SK-N-SH (cell line): ENCODE data around the gene SERPINA7. TPM values are rescaled to one million over a fixed set of nuclear protein-coding genes. Genes with fewer than 3 reads are reported as not detected.

ENCODE experiments used
- CTCF ChIA-PET: fragments of 300-600, 350-600 bp; formaldehyde crosslinking; extraction: SDS; loops from one replicate; lab custom pipeline; 2021; lab: Yijun Ruan, JAX
- POLR2A ChIA-PET: fragments of 350-600 bp; sonication (Branson Sonifier 250); formaldehyde crosslinking; extraction: SDS; loops from one replicate; lab custom pipeline; 2020; ENCODE audit warnings: antibody characterized with exemption, inconsistent platforms; lab: Yijun Ruan, JAX
- DNase-seq: peaks from one replicate; pipeline ENCODE4 v3.0.0; 2012
- H2AFZ ChIP-seq: fragments of 200-600 bp; sonication (generic); 2 replicates; pipeline ENCODE4 v1.8.1; 2016; ENCODE audit warnings: antibody characterized with exemption, mild to moderate bottlenecking, low read depth
- H3F3A ChIP-seq: fragments of 200-600 bp; sonication (generic); replicated peaks from 2 replicates; pipeline ENCODE3; 2016; ENCODE audit warnings: antibody characterized with exemption, mild to moderate bottlenecking; ENCODE audit not compliant: insufficient read depth
- H3K27ac ChIP-seq, 2 experiments: fragments of 200-500 bp in 1 of 2; fragments of 200-600 bp in 1 of 2; sonication (Bioruptor generic) in 1 of 2; sonication (generic), shearing (Covaris generic) in 1 of 2; 2 replicates each; pipeline versions ENCODE4 v1.5.1 to v1.6.1; 2014 to 2016; ENCODE audit warnings: low read depth in 2 of 2, inconsistent platforms in 1 of 2, low read length in 1 of 2, mild to moderate bottlenecking in 1 of 2, mixed read lengths in 1 of 2
- H3K27me3 ChIP-seq: fragments of 200-600 bp; sonication (generic), shearing (Covaris generic); 2 replicates; pipeline ENCODE4 v1.6.1; 2016; ENCODE audit warnings: mixed run types; ENCODE audit not compliant: insufficient read depth
- H3K36me3 ChIP-seq, 2 experiments: fragments of 200-500 bp in 1 of 2; fragments of 200-600 bp in 1 of 2; sonication (Bioruptor generic) in 1 of 2; sonication (generic) in 1 of 2; replicated peaks in 1 of 2; 2 replicates each; pipeline versions ENCODE3 to v1.5.1; 2014 to 2016; ENCODE audit warnings: low read length in 1 of 2, mild to moderate bottlenecking in 1 of 2; ENCODE audit not compliant: insufficient read depth in 2 of 2, control insufficient read depth in 1 of 2
- H3K4me1 ChIP-seq, 2 experiments: fragments of 200-500 bp in 1 of 2; fragments of 200-600 bp in 1 of 2; sonication (Bioruptor generic) in 1 of 2; sonication (generic), shearing (Covaris generic) in 1 of 2; 2 replicates each; pipeline versions ENCODE4 v1.5.1 to v1.6.1; 2014 to 2016; ENCODE audit warnings: low read depth in 1 of 2, low read length in 1 of 2, mixed run types in 1 of 2; ENCODE audit not compliant: insufficient read depth in 2 of 2, control insufficient read depth in 1 of 2
- H3K4me2 ChIP-seq: fragments of 200-600 bp; sonication (generic), shearing (Covaris generic); 2 replicates; pipeline ENCODE4 v1.6.1; 2017; ENCODE audit warnings: mixed run types
- H3K4me3 ChIP-seq, 2 experiments: fragments of 200-500 bp in 1 of 2; fragments of 200-600 bp in 1 of 2; sonication (Bioruptor generic) in 1 of 2; sonication (generic), shearing (Covaris generic) in 1 of 2; 2 replicates each; pipeline versions ENCODE4 v1.5.1 to v1.8.1; 2014 to 2016; ENCODE audit warnings: low read depth in 2 of 2, inconsistent platforms in 1 of 2, low read length in 1 of 2, mild to moderate bottlenecking in 1 of 2, mixed read lengths in 1 of 2, moderate library complexity in 1 of 2
- H3K79me2 ChIP-seq: fragments of 200-600 bp; sonication (generic); 2 replicates; pipeline ENCODE4 v1.8.1; 2017; ENCODE audit warnings: mild to moderate bottlenecking; ENCODE audit not compliant: insufficient read depth
- H3K9ac ChIP-seq: fragments of 200-600 bp; sonication (generic); 2 replicates; pipeline ENCODE4 v1.6.1; 2017; ENCODE audit warnings: mixed run types
- H3K9me2 ChIP-seq: fragments of 200-600 bp; sonication (generic); 2 replicates; pipeline ENCODE4 v1.6.1; 2017; ENCODE audit warnings: mixed run types
- H3K9me3 ChIP-seq: fragments of 200-600 bp; sonication (generic); 2 replicates; pipeline ENCODE4 v1.6.1; 2017; ENCODE audit warnings: mixed run types, mild to moderate bottlenecking, moderate library complexity
- H4K20me1 ChIP-seq: fragments of 200-600 bp; sonication (generic); 2 replicates; pipeline ENCODE4 v1.6.1; 2017; ENCODE audit warnings: mild to moderate bottlenecking, mixed run types; ENCODE audit not compliant: insufficient read depth
- CTCF ChIP-seq: fragments of 200-600 bp; sonication (generic); IDR thresholded peaks from 2 replicates; pipeline ENCODE4 v1.6.1; 2017; ENCODE audit warnings: antibody characterized with exemption, mild to moderate bottlenecking, moderate library complexity
- ELF1 ChIP-seq: IDR thresholded peaks from 2 replicates; pipeline ENCODE4 v1.4.0; 2012
- EP300 ChIP-seq, 2 experiments: IDR thresholded peaks; 2 replicates each; pipeline versions ENCODE4 v1.4.0 to v1.6.1; 2012; ENCODE audit warnings: borderline replicate concordance in 1 of 2, low read depth in 1 of 2, low read length in 1 of 2
- EZH2phosphoT487 ChIP-seq: fragments of 200-600 bp; sonication (generic); IDR thresholded peaks from 2 replicates; pipeline ENCODE4 v1.6.1; 2017; ENCODE audit warnings: low read depth, mixed run types, mild to moderate bottlenecking, antibody characterized with exemption, moderate library complexity, borderline replicate concordance
- GATA2 ChIP-seq: sonication (generic); formaldehyde crosslinking; IDR thresholded peaks from 2 replicates; pipeline ENCODE4 v1.5.0; 2020; ENCODE audit warnings: mild to moderate bottlenecking, missing genetic modification reagents
- IRF3 ChIP-seq: fragments of 150-350 bp; IDR thresholded peaks from 2 replicates; pipeline ENCODE4 v1.6.1; 2016; ENCODE audit warnings: mild to moderate bottlenecking, low read depth, low read length
- JUND ChIP-seq: IDR thresholded peaks from 2 replicates; pipeline ENCODE4 v1.4.0; 2012
- MEF2A ChIP-seq: IDR thresholded peaks from 2 replicates; pipeline ENCODE4 v1.4.0; 2012; ENCODE audit warnings: low read depth, borderline replicate concordance
- NRF1 ChIP-seq: IDR thresholded peaks from 2 replicates; pipeline ENCODE4 v1.6.1; 2012; ENCODE audit warnings: low read depth, mild to moderate bottlenecking, low read length
- RFX5 ChIP-seq: IDR thresholded peaks from 2 replicates; pipeline ENCODE4 v1.6.1; 2012; ENCODE audit warnings: mild to moderate bottlenecking, improper control_type of control experiment, low read length
- SIN3A ChIP-seq: IDR thresholded peaks from 2 replicates; pipeline ENCODE4 v1.6.1; 2012; ENCODE audit warnings: low read depth, mild to moderate bottlenecking, low read length, moderate library complexity, borderline replicate concordance
- TCF12 ChIP-seq: IDR thresholded peaks from 2 replicates; pipeline ENCODE4 v1.4.0; 2012
- TEAD4 ChIP-seq: IDR thresholded peaks from 2 replicates; pipeline ENCODE4 v1.4.0; 2012; ENCODE audit warnings: mild to moderate bottlenecking, borderline replicate concordance; ENCODE audit not compliant: insufficient read depth
- WGBS: methylation state at CpG from one replicate; pipeline ENCODE4 v1.1.6; 2017; ENCODE audit warnings: low lambda C conversion rate; 5-methylcytosine and 5-hydroxymethylcytosine counted together
- polyA plus RNA-seq, 3 experiments: library from polyadenylated mRNA; depleted of rRNA; stranded (reverse); fragments of >200 nt; gene quantifications; 2 replicates each; pipeline ENCODE4 v1.2.3, GENCODE V29; 2012
- TF ChIP-seq, protein P1 (sequence below): IDR thresholded peaks from 2 replicates; pipeline ENCODE4; 2012
- TF ChIP-seq, protein P2 (sequence below): IDR thresholded peaks from 2 replicates; pipeline ENCODE4 v1.4.0; 2012; ENCODE audit warnings: low read depth, borderline replicate concordance
- TF ChIP-seq, protein P3 (sequence below): fragments of 150-350 bp; IDR thresholded peaks from 2 replicates; pipeline ENCODE4 v1.6.1; 2017; ENCODE audit warnings: antibody characterized with exemption, low read length, low read depth, borderline replicate concordance
- TF ChIP-seq, protein P4 (sequence below): IDR thresholded peaks from 2 replicates; pipeline ENCODE4 v1.6.1; 2012; ENCODE audit warnings: mild to moderate bottlenecking, low read depth, low read length, moderate library complexity
- TF ChIP-seq, protein P5 (sequence below): IDR thresholded peaks from 2 replicates; pipeline ENCODE4 v1.4.0; 2012; ENCODE audit warnings: low read depth, borderline replicate concordance

Gene SERPINA7
- polyA plus RNA-seq, 1 of the 3 experiments (the other 2 are of a cell fraction) = not detected

DNA sequence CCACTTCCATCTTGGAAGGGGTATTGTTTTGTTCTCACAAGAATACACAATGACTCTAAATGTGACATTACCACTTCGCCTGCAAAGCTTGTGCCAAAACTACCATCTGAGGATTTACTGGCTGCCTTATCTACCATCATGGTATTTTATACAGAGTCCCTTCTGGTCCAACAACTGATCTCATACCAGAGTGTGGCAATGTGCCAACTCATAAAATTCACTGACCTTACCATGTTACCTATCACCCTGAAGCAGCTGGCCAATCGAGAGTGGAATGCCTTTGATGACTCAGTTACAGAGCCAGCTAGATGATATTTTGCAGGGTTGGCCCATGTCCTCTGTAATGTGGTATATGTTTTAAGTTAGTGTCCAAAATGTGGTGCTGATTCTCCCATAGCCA is 3.8 kb upstream of the SERPINA7 start:
- H2AFZ ChIP-seq = no peak overlapping the region
- no peaks in the 10 kb centered on the region for H3F3A ChIP-seq
- H4K20me1 ChIP-seq = no peaks in the 10 kb centered on the region
- TF ChIP-seq, protein P1, sequence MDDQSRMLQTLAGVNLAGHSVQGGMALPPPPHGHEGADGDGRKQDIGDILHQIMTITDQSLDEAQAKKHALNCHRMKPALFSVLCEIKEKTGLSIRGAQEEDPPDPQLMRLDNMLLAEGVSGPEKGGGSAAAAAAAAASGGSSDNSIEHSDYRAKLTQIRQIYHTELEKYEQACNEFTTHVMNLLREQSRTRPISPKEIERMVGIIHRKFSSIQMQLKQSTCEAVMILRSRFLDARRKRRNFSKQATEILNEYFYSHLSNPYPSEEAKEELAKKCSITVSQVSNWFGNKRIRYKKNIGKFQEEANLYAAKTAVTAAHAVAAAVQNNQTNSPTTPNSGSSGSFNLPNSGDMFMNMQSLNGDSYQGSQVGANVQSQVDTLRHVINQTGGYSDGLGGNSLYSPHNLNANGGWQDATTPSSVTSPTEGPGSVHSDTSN = no peak
- TF ChIP-seq ELF1 = no peak
- no peak for TF ChIP-seq EZH2phosphoT487
- TF ChIP-seq EP300 (IDR thresholded peaks at IDR 0.05; ENCODE audit: borderline replicate concordance in 1 of 2, low read depth in 1 of 2, low read length in 1 of 2) = no peak
- TF ChIP-seq IRF3 = no peak
- TF ChIP-seq TCF12 = no peak
- no peak for TF ChIP-seq JUND
- TF ChIP-seq, protein P2, sequence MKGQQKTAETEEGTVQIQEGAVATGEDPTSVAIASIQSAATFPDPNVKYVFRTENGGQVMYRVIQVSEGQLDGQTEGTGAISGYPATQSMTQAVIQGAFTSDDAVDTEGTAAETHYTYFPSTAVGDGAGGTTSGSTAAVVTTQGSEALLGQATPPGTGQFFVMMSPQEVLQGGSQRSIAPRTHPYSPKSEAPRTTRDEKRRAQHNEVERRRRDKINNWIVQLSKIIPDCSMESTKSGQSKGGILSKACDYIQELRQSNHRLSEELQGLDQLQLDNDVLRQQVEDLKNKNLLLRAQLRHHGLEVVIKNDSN = no peak
- no peak for TF ChIP-seq NRF1
- TF ChIP-seq TEAD4 = no peak
- TF ChIP-seq, protein P3, sequence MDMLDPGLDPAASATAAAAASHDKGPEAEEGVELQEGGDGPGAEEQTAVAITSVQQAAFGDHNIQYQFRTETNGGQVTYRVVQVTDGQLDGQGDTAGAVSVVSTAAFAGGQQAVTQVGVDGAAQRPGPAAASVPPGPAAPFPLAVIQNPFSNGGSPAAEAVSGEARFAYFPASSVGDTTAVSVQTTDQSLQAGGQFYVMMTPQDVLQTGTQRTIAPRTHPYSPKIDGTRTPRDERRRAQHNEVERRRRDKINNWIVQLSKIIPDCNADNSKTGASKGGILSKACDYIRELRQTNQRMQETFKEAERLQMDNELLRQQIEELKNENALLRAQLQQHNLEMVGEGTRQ = no peak
- TF ChIP-seq RFX5 = no peak
- TF ChIP-seq, protein P4, sequence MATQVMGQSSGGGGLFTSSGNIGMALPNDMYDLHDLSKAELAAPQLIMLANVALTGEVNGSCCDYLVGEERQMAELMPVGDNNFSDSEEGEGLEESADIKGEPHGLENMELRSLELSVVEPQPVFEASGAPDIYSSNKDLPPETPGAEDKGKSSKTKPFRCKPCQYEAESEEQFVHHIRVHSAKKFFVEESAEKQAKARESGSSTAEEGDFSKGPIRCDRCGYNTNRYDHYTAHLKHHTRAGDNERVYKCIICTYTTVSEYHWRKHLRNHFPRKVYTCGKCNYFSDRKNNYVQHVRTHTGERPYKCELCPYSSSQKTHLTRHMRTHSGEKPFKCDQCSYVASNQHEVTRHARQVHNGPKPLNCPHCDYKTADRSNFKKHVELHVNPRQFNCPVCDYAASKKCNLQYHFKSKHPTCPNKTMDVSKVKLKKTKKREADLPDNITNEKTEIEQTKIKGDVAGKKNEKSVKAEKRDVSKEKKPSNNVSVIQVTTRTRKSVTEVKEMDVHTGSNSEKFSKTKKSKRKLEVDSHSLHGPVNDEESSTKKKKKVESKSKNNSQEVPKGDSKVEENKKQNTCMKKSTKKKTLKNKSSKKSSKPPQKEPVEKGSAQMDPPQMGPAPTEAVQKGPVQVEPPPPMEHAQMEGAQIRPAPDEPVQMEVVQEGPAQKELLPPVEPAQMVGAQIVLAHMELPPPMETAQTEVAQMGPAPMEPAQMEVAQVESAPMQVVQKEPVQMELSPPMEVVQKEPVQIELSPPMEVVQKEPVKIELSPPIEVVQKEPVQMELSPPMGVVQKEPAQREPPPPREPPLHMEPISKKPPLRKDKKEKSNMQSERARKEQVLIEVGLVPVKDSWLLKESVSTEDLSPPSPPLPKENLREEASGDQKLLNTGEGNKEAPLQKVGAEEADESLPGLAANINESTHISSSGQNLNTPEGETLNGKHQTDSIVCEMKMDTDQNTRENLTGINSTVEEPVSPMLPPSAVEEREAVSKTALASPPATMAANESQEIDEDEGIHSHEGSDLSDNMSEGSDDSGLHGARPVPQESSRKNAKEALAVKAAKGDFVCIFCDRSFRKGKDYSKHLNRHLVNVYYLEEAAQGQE = no peak
- TF ChIP-seq SIN3A = no peak
- TF ChIP-seq MEF2A = no peak
- TF ChIP-seq, protein P5, sequence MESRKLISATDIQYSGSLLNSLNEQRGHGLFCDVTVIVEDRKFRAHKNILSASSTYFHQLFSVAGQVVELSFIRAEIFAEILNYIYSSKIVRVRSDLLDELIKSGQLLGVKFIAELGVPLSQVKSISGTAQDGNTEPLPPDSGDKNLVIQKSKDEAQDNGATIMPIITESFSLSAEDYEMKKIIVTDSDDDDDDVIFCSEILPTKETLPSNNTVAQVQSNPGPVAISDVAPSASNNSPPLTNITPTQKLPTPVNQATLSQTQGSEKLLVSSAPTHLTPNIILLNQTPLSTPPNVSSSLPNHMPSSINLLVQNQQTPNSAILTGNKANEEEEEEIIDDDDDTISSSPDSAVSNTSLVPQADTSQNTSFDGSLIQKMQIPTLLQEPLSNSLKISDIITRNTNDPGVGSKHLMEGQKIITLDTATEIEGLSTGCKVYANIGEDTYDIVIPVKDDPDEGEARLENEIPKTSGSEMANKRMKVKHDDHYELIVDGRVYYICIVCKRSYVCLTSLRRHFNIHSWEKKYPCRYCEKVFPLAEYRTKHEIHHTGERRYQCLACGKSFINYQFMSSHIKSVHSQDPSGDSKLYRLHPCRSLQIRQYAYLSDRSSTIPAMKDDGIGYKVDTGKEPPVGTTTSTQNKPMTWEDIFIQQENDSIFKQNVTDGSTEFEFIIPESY = no peak
- TF ChIP-seq CTCF = no peak
- TF ChIP-seq GATA2 = no peak
- no peaks in the 10 kb centered on the region for H3K9me3 ChIP-seq
- WGBS = 0% methylated on average over 2 of the region's 2 CpGs
- no peaks in the 10 kb centered on the region for H3K27me3 ChIP-seq
- no peaks in the 10 kb centered on the region for H3K4me1 ChIP-seq
- H3K4me2 ChIP-seq = no peak overlapping the region
- no peaks in the 10 kb centered on the region for H3K9me2 ChIP-seq
- ChIA-PET POLR2A (no interaction called here), CTCF (no interaction called here)
- H3K36me3 ChIP-seq = no peaks in the 10 kb centered on the region
- no peaks in the 10 kb centered on the region for H3K79me2 ChIP-seq
- no peak overlapping the region for H3K4me3 ChIP-seq
- DNase-seq = no peak
- no peak overlapping the region for H3K27ac ChIP-seq
- no peak overlapping the region for H3K9ac ChIP-seq
